ENCODE data around the gene PAX9. TPM values are rescaled to one million over a fixed set of nuclear protein-coding genes. Genes with fewer than 3 reads are reported as not detected.

The PAX9 gene
- total RNA-seq, 2 experiments from 2014 or later: not detected

GRCh38 chr14:36665887-36666415 is 4.3 kb downstream of the PAX9 start:
- ChIA-PET CTCF (no interaction called here), POLR2A (no interaction called here)
- Mint-ChIP-seq H3K27ac (no peak overlapping the region), H3K9me3 (peaks cover 5% of the 10 kb centered on the region), H3K27me3 (peaks cover 61% of the 10 kb centered on the region), H3K4me1 (ENCODE audit: low read depth) (peaks cover 26% of the 10 kb centered on the region), H3K36me3 (ENCODE audit: low read depth) (peaks cover 3% of the 10 kb centered on the region), H3K4me3 (no peak overlapping the region)
- ATAC-seq: no peak
- no peak for DNase-seq
- TF ChIP-seq CTCF (IDR thresholded peaks at IDR 0.05): no peak
- intact Hi-C loops (cut with micrococcal nuclease): loop anchor here (5.0 kb wide), 1 partner anchor 144 kb away; the partner anchor contains the start of gene NKX2-1

- POLR2A ChIA-PET: no interaction called here
- H3K27ac Mint-ChIP-seq: no peak overlapping the region
- TF ChIP-seq CTCF (IDR thresholded peaks at IDR 0.05): no peak
- CTCF ChIA-PET: interaction anchor here (1.4 kb wide), 1 partner anchor 10 kb away, joined by 4 read pairs; no protein-coding TSS in a partner anchor
- no peak overlapping the region for H3K4me3 Mint-ChIP-seq
- H3K4me1 Mint-ChIP-seq (ENCODE audit: low read depth): peaks cover 20% of the 10 kb centered on the region
- peaks cover 3% of the 10 kb centered on the region for H3K9me3 Mint-ChIP-seq
- intact Hi-C loops (cut with micrococcal nuclease): loop anchor here (5.0 kb wide), 1 partner anchor 144 kb away; the partner anchor contains the start of gene NKX2-1
- peaks cover 55% of the 10 kb centered on the region for H3K27me3 Mint-ChIP-seq
- ATAC-seq (no peak), DNase-seq (no peak)
- no peaks in the 10 kb centered on the region for H3K36me3 Mint-ChIP-seq (ENCODE audit: low read depth)
These were observed 5.0 kb downstream of the PAX9 start for GRCh38 chr14:36666416-36667206.

- DNase-seq: no peak
- intact Hi-C loops (cut with micrococcal nuclease): loop anchor here (5.0 kb wide), 1 partner anchor 145 kb away; the partner anchor contains the start of gene NKX2-1
- Mint-ChIP-seq H3K27me3 (peaks cover 44% of the 10 kb centered on the region), H3K36me3 (ENCODE audit: low read depth) (no peaks in the 10 kb centered on the region), H3K9me3 (no peaks in the 10 kb centered on the region), H3K4me3 (no peak overlapping the region), H3K4me1 (ENCODE audit: low read depth) (peaks cover 13% of the 10 kb centered on the region), H3K27ac (no peak overlapping the region)
- POLR2A ChIA-PET: no interaction called here
- no peak for ATAC-seq
- no peak for TF ChIP-seq CTCF (IDR thresholded peaks at IDR 0.05)
- CTCF ChIA-PET: interaction anchor here (1.4 kb wide), 1 partner anchor 12 kb away, joined by 4 read pairs; no protein-coding TSS in a partner anchor
These were observed 6.0 kb downstream of the PAX9 start for GRCh38 chr14:36667679-36668078.

GRCh38 chr14:36671149-36671548 is 9.5 kb downstream of the PAX9 start:
- Mint-ChIP-seq H3K27me3 (peaks cover 21% of the 10 kb centered on the region), H3K27ac (no peak overlapping the region), H3K36me3 (ENCODE audit: low read depth) (no peaks in the 10 kb centered on the region), H3K4me3 (no peak overlapping the region), H3K4me1 (ENCODE audit: low read depth) (no peaks in the 10 kb centered on the region), H3K9me3 (no peaks in the 10 kb centered on the region)
- DNase-seq: no peak
- ATAC-seq: no peak
- ChIA-PET CTCF (no interaction called here), POLR2A (no interaction called here)
- no peak for TF ChIP-seq CTCF (IDR thresholded peaks at IDR 0.05)
- intact Hi-C loops (cut with micrococcal nuclease): no loop called here

GRCh38 chr14:36672095-36672494 is 10.4 kb downstream of the PAX9 start:
- Mint-ChIP-seq H3K27me3 (peaks cover 20% of the 10 kb centered on the region), H3K4me1 (ENCODE audit: low read depth) (no peaks in the 10 kb centered on the region), H3K4me3 (no peak overlapping the region), H3K36me3 (ENCODE audit: low read depth) (no peaks in the 10 kb centered on the region), H3K27ac (no peak overlapping the region), H3K9me3 (no peaks in the 10 kb centered on the region)
- DNase-seq (no peak), ATAC-seq (no peak)
- CTCF ChIA-PET: no interaction called here
- TF ChIP-seq CTCF (IDR thresholded peaks at IDR 0.05): no peak
- intact Hi-C loops (cut with micrococcal nuclease): no loop called here
- POLR2A ChIA-PET: no interaction called here

Data from activated CD8-positive, alpha-beta T cell treated with anti-CD3 and anti-CD28 coated beads for 36 hours (primary cell).